Measurements from ENCODE around the gene CDR2.

Gene CDR2

DNA sequence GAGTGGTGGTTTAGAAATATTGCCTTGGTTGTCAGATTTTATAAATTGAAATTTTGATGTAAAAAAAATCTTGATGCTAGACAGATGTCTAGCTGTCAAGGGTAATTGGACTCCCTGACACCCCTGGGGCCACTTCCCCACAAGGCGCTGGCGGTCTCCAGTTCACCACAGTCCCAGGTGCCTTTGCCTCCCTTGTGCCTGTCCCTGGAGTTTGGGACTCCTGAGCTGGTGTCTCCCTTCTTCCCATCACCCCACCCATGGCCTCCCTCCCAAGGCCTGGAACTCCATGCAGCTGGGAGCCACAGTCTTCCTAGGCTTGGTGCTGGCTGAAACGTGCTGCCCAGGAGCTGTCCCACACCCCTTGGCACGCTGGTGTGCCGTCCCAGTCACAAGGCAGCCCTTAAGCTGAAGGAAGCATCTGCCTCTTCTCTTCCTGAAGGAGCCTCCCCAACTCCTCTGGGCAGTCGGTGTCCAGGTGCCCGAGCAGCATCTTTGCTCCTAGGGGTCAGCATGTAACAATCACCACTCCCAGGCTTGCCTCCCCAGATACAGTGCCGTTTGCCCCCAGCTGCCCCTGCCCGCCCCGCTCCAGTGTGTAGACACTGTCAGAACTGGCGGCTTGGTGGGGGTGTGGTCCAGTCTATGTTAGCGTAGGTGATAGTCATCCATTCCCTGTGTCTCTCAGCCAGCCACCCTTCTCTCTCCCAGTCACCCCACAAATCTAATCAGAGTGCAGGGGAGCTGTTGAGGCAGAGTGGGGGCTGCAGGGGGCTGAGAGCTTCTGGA lies 51.1 kb downstream of the CDR2 start:
- DNase-seq = no peak

DNA sequence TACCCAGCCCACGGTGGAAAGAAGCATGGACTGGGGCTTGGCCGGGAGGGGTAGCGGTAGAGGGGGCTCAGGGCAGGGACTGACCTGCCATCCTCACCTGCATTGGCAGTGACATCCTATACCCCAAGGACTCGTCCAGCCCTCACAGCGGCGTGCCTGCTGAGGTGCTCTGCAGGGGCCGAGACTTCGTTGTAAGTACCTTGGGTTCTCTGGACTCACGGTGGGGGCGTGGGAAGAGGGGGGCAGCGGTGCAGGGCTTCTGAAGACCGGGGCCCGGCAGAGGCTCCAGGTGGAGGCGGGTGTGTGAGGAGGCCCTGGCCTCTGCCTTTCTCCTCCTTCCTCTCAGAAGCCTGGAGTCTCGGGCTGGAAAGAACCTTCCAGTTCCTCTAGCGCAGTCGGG lies 51.7 kb downstream of the CDR2 start:
- DNase-seq = no peak

DNA sequence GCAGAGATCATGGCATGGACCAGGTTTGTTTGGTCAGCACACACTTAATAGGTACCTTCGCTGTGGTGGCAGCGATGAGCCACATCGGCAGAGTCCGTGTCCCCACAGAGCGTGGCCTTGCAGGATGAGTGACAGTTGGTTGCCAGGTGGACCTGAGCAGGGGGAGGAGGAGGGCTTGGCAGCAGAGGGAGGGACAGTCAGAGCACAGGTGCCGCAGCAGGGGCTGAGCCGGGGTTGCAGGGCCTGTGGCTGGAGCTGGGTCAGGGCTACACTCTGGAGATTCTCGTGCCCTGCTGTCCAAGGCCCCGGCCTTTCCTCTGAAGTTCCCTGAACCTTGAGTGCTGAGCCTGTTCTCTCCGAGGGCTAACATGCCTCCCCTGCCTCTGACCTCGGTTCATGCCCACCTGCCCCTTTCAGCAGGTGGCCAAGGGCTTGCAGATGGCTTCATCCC lies 52.4 kb downstream of the CDR2 start:
- no peak for DNase-seq

DNA sequence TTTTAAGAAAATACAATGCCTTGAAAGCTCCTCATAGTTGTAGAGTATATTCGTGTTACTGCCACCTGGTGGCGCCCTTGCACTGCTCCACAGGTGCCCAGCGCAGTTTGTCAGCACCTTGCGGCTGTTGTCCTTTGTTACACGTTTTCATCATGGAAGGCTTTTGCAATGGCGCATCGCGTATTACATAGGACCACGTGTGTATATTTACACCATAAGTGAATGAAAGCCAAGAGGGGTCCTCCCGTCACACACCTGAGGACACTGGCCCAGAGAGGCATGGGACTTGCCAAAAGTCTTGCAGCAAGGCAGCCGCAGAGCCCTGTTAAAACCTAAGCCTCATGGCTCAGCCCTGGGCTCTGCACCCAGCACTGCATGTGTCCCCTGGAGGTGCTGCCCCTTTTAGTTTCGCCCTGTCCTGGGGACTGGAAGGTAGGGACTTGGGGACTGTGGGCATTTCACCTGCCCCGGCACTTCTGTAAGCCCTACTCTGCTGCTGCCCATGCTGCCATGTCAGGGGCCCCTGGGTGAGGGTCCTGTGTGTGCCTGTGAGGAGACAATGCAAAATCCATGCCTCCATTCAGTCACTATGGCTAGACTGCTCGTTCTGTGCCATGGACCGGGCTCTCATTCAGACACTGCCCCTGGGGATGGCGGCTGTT lies 52.9 kb downstream of the CDR2 start:
- peak; percentile 65 for DNase-seq

DNA sequence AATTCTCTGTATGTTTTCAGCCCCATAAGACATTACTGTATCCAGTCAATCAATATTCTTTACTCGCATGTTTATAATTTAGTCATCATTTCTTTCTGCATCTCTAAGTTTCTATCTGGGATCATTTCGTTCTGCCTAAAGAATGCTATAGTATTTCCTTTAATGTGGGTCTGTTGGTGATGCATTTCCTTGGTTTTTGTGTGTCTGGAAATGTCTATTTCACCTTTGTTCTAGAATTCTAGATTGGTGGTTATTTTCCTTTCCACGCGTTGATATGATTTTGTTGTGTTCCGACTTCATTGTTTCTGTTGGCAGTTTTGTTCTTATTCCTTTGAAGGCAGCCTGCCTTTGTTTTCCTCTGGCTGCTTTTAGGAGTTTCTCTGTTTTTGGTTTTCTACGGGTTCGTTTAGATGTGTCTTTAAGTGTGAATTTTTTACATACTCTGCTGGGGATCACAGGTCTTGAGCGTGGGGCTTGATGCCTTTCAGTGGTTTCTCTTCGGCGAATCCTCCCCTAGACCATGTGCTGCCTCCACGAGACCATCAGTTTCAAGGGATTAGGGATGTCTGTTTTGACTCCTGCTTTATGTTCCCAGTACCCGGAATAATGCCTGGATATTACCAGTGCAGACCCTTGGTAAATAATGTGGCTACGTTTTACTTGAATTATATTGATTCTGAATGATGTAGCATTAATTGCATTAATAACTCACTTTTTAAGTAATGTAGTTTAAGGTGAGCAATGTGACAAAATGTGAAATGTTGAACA lies 53.7 kb downstream of the CDR2 start:
- DNase-seq = no peak

DNA sequence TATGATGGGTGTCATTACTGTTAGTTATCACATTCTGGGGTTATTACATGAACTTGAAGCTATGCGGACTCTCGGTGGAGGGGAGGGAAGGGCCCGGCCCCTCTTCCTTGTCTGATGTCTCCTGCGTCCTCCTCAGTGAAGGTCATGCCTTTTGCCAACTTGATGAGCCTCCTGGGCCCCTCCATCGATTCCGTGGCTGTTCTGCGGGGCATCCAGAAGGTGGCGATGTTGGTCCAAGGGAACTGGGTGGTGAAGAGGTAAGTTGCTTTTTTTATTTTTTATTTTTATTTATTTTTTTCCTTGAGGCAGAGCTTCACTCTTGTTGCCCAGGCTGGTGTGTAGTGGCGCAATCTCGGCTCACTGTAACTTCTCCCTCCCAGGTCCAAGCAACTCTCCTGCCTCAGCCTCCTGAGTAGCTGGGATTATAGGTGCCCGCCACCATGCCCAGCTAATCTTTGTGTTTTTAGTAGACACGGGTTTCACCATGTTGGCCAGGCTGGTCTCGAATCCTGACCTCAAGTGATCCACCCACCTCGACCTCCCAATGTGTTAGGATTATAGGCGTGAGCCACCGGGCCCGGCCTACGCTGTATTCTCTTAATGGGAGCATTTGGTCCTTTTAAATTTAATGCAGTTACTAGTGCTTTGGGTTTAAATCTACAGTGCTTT lies 55.6 kb downstream of the CDR2 start:
- no peak for DNase-seq

DNA sequence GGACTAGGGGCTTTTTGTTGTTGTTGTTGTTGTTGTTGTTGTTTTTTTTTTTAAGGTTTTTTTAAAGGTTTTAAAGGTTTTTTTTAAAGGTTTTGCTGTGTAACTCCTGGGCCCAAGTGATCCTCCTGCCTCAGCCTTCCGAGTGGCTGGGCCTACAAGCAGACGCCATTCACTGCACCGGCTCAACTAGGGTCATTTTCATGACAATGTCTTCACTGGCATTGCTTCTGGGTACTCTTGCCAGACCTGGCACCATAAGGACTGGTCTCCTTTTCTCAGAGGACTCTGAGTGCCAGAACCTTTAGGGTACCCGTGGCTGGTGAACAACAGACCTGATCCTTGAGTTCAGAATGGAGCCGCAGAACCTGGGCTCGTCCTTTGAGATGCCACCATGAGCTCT lies 56.8 kb downstream of the CDR2 start:
- no peak for DNase-seq

DNA sequence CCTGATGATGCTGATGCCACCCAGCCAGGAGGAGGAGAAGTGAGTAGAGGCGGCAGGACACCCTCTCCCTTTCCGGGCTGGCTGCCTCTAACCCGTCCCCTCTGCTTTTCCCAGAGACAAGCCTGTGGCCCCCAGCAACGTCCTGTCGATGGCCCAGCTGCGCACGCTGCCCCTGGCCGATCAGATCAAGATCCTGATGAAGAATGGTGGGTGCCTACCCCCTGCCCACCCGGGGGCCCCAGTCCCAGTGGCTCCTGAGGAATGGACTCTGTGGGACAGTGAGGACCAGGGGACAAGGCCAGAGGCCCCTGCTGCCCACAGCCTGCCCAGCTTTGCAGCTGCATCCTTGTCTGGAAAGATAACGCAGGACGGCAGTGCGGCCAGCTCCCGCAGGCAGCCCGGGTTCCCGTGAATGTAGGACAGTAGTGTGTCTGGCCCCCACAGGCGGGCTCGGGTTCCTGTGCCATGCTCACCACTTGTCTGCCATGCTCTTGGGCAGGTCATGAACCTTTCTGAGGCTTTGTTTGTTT lies 57.4 kb downstream of the CDR2 start:
- no peak for DNase-seq

DNA sequence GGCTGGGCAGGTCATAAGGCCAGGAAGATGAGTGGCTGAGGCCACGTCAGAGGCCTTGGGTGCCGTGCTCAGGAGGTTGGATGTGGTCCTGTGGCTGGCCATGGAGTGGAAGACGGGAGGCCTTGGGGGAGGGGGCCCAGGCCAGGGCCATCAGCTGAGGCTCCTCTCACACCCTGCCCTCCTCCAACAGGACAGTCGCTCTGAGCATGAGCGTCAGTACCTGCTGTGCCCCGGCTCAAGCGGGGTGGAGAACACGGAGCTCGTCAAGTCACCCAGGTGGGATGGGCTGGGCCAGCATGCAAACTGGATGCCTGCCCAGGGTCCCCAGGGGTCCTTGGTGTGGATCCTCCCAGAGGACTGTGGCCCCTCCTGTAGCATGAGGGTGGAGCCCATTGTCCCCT lies 58.0 kb downstream of the CDR2 start:
- no peak for DNase-seq

DNA sequence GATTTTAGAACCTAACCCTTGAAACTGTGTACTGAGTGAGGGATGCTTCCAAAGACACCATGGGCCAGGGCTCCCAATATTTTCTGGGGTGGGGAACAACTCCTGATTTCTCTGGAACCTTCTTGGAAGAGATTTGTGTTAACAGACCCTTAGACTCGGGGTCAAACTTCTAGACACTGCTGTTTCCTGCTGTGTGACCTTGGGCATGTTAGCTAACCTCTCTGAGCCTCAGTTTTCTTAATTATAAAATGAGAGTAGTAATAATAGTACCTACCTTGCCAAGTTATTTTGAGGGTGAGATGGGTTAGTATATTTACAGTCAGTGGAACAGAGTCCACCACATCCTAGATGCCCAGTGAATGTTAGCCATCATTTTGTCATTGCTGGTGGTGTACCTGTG lies 58.4 kb downstream of the CDR2 start:
- DNase-seq = no peak

DNA sequence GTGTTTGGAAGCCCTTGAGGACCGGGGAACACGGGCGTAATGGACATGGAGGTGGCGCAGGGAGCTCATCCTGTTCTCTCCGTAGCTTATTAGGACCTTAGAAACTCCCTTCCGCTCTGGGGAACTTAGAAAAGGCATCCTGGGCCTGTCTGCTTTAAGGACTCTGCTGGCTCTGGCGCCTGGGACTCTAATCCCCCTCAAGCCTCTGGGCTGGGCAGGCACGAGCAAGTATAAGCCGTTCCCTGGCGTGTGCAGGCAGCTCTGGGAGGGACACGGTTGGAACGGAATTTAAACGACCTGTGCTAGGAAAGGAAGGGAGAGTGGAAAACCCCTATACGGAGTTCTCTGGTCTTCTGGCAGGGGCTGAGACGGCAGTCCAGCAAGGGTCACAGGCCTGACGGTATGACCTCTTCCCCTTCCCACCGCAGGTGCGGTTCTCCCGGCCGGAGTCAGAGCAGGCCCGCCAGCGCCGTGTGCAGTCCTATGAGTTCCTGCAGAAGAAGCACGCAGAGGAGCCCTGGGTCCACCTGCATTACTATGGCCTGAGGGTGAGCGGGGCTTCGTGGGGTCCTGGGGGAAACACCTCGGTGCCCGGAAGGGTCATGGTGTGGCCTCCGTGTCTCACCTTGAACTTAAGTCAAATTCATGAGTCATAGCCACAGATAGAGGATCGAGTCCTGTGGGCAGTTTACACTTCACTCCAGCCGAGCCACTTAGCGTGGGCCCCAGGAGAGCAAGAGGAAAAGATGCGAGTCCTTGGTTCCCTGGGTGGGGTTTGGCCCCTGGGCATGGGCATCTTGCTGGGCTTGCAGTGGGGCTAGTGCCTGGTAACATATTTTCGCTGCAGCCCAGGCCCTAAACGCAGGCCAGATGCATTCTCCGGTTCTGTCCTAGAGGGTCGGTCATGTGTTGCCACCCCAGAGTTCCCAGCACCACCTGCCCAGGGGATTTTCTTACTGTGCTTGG lies 59.5 kb downstream of the CDR2 start:
- DNase-seq = no peak

DNA sequence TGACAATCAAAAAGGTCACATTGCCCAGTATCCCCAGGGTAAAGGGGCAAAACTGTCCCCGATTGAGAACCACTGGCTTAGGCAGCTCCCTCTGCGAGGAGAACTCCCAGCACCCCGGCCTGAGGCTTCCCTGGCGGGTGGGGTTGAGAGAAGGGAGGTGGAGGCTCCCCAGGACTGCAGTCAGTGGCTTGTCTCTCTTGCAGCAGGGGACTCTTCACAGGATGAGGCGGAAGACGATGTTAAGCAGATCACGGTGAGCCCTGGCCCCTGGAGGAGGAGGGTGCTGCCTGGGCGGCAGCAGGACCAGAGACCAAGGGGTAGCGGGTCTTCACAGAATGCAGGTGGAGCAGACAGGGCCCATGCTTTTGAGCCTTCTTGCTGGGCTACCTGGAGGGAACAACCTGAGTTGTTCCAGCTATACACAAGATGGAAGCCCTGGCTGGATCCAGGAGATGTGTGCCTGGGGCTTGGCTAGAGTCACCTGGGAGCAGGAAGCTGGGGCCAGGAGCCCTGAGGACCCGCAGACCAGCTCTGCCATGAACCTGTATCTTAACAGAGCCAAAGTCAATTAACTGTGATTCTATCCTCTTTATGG lies 60.4 kb downstream of the CDR2 start:
- no peak for DNase-seq

DNA sequence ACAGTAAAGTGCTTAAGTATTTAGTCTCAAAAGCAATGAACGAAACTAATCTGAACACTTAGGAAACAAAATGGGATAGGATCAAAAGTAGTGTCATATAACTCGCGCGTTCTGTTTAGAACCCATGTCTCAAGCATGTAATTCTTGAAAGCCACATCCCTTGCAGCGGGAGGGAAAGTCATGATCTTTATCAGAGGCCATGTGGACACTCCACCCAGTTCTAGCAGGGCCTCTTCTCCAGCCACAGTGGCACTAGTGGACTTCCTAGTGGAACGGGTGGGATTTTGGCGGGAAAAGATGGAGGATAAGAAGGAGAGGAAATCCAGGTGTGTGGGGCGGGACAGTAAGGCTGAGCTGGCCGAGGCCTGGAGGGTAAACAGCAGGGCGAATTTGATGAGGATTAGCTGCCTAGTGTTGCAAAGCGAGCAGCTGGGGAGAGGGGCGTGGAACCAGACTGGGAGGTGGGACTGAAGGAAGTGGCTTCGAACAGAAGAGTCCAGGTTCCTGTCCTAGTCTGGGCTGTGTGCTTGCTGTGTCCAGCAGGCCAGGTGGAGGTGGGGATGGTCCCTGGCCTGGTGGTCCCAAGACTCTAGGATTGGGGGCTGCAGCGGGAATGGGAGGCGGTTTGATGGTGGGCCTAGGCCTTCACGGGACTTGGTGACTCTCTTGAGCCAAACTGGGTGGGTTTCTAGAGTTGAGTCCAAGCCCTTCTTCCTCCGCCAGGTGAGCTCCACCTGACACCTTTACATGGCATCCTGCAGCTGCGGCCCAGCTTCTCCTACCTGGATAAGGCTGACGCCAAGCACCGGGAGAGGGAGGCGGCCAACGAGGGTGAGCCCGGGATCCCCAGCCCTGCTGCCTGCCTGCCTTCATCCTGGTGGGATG lies 61.3 kb downstream of the CDR2 start:
- no peak for DNase-seq

DNA sequence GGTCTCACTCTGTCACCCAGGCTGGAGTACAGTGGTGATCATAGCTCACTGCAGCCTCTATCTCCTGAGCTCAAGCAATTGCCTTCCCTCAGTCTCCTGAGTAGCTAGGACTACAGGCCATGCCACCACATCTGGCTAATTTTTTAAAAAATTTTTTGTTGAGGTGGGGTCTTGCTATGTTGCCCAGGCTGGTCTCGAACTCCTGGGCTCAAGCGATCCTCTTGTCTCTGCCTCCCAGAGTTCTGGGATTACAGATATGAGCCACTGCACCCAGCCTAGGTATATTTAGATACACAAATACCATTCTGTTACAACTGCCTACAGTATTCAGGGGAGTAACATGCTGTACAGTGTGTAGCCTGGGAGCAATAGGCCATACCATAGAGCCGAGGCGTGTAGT lies 62.9 kb downstream of the CDR2 start:
- no peak for DNase-seq

DNA sequence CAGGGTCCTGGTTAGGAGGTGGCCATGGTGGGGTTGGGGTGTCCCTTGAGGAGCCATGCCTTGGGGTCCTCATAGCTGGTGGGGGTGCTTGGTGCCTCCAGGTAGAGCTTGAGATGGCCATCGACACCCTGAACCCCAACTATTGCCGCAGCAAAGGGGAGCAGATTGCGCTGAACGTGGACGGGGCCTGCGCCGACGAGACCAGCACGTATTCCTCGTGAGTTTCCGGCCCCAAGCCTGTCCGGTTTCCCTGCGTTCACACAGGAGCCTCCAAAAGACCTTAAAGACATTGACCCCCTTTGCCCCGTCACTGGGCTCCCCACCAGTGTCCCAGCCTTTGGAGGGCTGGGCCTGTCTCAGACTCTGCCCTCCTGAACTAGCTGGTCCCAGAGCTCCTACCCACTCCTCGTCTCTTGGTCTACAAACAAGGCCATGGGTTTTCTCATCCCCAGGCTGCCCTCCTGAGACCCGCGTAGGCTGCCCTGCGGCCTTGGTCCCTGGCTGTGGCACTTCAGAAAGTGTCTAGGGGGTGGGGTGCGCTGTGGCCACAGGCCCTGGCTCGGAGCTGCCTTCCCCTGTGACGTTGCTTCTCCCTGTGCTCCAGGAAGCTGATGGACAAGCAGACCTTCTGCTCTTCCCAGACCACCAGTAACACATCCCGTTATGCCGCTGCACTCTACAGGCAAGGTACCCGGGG lies 65.4 kb downstream of the CDR2 start:
- no peak for DNase-seq

DNA sequence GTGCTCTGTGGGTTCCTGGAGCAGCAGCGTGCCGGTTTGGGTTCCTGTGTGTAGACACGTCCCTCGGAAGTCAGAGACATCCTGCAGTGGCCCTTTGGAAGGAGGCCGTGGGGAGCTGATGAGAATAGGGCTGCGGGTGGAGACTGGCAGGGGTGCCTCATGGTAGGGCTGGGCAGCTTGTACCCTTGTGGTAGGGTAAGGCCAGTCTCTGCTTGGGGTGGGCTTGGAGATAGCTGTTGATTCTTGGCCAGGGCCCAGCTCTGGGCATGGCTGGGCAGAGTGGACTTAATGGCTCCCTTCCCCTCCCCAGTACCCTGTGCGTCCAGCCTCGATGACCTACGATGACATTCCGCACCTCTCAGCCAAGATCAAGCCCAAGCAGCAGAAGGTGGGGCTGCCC lies 66.6 kb downstream of the CDR2 start:
- DNase-seq = no peak

DNA sequence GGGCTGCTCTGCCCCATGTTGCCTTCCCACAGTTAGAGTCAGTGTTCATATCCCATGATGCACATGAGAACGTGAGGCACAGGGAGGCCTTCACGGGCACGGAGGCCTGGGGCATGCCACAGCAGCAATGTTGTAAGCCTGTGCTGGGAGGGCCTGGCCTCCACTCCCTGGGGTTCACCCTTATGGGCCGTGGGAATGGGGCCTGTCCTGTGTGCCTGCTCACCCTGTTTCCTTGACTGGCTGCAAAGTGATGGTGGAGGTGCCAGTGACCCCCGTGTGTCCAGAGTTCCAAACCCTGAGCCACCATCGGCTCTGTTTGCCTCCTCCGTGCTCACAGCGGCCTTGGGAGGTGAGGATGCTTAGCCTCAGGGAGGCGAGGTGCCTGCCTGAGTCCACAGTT lies 67.6 kb downstream of the CDR2 start:
- no peak for DNase-seq

DNA sequence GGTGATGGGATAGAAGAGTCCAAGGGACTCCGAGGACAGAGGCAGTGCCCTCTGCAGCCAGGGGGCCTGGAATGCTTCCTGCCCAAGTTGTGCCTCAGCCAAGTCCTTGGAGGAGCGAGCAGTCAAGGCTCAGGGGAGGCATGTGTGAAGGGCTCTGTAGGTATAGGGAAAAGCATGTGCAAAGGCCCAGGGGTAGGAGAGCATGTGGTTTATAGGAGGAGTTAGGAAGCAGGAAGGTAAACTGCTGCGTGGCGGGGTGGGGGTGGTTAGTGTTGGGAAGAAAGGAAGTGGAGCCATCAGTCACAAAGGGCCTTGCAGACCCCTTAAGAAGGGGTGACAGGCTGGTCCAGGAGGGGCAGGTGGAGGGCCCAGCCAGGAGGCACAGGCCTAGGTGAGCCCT lies 70.0 kb downstream of the CDR2 start:
- no peak for DNase-seq

DNA sequence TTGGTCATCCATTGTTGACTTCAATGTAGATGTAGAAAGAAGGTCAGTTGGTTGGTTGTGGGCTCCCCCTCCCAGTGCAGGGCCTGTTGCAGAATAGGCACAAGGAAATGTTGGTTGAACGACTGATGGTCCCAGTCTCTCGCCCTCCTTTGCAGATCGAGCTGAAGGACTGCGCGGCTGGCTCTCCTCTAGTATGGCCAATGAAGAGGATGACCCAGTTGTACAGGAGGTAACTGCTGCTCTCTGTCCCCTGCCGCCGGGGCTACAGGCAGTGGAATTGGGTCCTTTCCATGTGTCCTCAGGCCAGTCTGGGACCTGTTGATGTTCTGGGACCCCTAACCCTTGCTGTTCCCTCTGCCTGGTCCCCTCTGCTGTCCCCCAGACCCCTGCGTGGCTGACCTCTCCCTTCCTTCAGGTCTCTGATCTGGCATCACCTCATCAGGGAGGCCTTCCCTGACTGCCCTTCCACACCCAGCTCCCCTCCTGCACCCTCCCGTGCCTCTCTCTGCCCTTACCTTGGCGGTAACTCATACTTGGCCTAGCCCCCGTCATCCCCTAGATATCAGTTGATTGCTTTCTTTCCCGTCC lies 71.5 kb downstream of the CDR2 start:
- no peak for DNase-seq

All from NCI-H2029 (cell line).